ENCODE data around the gene ZNF615. TPM values are rescaled to one million over a fixed set of nuclear protein-coding genes. Genes with fewer than 3 reads are reported as not detected.
"Not testable (repeated sequence)": the region's sequence is repeated elsewhere in the genome, so short reads cannot be mapped to it uniquely, and the experiment has no call there.

ZNF615 gene
- 10 to 100 TPM; 14.9 to 19.3 (median 18.1) TPM for polyA plus RNA-seq (ENCODE audit: insufficient read length in 4 of 4)

DNA sequence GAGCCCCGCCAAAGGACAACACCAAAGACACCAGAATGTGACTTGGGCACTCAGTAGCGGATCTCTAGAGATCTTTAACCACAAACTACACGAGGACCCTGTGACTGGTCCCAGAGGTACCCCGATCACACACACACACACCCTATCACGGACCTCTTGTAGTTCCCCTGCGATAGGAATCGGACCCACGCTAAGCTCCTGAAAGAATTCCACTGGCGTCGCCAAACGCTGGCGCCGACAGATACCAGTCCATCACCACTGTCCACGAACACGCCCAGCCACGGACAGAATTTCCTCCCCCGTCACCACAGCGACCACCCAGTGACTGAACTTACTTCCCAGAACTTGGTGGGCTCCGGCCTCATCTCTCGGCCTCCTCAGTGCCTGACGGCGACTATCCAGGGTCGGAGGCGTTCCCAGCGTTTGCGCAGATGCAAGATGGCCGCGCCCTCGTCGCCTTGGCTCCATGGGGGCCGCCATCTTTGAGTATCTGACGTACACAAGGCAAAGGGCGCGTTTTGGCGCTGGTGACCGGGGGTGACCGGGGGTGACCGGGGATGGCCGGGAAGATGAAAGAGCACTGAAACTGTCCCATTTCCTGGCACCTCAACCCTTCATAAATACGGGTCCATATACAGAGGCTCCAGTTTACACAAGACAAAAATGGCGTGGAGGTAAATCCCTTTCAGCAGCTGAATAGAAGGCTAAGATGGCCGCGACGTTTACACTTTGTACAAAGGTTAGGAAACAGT lies at the start of gene ZNF615:
Gene ZNF615, minus strand, starts transcription at position 406 of the 752 bp plus-strand sequence. CDS start 4,500 bp downstream, outside the sequence.
- peak; percentile 87 to 95 (median 89) for DNase-seq (ENCODE audit: low read depth in 4 of 4, low spot score in 3 of 4)

DNA sequence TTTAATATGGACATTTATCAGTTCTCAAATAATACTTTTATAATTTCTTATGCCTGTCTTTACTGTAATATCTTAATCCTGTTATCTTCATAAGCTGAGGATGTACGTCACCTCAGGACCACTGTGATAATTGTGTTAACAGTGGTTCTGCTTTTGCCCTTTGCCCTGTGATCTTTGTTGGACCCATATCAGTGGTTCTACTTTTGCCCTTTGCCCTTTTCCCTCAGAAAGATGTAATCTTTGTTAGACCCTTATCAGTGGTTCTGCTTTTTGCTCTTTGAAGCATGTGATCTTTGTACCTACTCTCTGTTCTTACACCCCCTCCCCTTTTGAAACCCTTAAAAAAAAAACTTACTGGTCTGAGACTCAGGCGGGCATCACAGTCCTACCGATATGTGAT lies 48.5 kb upstream of the ZNF615 start:
- not testable (repeated sequence) for DNase-seq (ENCODE audit: low read depth in 4 of 4, low spot score in 3 of 4)

DNA sequence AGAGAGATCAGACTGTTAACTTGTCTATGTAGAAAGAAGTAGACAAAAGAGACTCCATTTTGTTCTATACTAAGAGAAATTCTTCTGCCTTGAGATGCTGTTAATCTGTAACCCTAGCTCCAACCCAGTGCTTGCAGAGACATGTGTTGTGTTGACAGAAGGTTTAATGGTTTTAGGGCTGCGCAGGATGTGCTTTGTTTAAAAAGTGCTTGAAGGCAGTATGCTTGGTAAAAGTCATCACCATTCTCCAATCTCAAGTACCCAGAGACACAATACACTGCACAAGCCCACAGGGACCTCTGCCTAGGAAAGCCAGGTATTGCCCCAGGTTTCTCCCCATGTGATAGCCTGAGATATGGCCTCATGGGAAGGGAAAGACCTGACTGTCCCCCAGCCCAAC lies 43.7 kb upstream of the ZNF615 start:
- not testable (repeated sequence) for DNase-seq (ENCODE audit: low read depth in 4 of 4, low spot score in 3 of 4)

DNA sequence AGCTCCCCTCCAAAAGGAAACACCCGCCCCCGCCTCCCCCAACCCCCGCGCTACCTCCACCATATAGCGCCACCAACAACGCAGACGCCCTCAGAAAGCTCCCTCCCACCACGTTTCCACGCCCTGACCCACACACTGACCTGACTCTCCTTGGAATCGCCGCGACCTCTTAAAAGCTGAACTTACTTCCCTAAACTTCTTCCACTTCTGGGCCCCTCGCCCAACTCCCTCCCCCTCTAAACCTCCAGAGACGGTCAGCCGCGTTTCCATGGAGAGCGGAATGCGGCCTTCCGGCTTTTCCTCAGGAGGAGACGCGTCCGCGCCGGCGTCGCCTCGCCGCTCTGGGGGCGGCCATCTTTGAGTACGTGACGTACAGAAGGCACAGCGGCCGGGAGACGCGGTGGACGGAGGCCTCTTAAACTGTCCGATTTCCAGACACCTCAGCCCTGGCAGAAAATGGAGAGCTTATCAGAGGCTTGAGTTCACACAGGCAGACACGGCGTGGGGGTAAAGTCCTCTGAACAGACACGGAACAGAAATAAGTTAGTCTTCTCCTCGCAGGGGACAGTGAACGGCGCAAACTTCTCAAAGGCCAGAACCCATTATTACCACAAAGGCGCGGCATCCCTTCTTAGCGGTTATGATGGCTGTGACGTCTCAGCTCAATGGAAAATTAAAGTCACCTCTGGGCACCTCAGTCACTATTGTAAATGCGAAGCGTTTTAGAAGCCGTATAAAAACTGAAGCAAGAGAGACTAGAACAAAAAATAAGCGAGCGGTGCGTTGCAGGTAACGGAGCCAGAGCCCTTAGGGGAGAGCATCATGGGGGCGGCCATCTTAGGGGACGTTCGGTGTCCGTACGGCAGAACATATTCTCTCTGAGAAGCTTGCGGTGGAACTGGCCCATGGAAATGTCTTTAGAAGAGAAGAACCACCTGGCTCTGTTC lies 40.8 kb upstream of the ZNF615 start, which contains the start of gene ZNF432:
Gene ZNF432, minus strand, starts transcription at position 284 of the 947 bp plus-strand sequence. CDS start 1,970 bp downstream, outside the sequence.
- DNase-seq (ENCODE audit: low read depth in 4 of 4, low spot score in 3 of 4), result peak; percentile 94 to 96 (median 96)

DNA sequence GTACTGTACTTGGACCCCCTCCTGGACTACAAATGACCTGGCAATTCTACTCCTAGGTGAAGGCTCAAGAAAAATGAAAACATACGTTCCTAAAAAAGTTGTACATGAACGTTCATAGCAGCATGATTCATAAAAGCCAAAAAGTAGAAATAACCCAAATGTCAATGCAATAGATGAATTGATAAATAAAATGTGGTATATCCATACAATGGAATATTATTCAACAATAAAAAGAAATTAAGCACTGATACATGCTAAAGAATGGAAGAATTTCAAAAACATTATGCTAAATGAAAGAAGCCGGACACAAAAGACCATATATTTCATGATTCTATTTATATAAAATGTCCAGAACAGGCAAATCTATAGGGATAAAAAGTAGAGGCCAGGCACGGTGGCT lies 31.2 kb upstream of the ZNF615 start:
- no peak for DNase-seq (ENCODE audit: low read depth in 4 of 4, low spot score in 3 of 4)

DNA sequence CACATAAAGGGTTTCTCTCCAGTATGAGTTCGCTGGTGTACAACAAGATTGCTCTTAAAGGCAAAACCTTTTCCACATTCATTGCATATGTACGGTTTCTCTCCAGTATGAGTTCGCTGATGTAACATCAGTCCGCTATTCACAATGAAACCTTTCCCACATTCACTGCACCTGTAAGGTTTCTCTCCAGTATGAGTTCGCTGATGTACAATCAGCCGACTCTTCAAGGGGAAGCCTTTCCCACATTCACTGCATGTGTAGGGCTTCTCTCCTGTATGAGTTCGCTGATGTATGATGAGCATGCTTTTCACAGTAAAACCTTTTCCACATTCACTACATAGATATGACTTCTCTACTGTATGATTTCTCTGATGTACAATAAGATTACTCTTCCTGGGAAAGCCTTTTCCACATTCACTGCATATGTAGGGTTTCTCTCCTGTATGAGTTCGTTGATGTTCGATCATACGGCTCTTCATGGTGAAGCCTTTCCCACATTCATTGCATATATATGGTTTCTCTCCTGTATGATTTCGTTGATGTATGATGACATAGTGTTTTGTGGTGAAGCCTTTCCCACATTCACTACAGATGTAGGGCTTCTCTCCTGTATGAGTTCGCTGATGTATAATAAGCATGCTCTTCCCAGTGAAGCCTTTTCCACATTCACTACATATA lies 26.2 kb upstream of the ZNF615 start:
- no peak for DNase-seq (ENCODE audit: low read depth in 4 of 4, low spot score in 3 of 4)

DNA sequence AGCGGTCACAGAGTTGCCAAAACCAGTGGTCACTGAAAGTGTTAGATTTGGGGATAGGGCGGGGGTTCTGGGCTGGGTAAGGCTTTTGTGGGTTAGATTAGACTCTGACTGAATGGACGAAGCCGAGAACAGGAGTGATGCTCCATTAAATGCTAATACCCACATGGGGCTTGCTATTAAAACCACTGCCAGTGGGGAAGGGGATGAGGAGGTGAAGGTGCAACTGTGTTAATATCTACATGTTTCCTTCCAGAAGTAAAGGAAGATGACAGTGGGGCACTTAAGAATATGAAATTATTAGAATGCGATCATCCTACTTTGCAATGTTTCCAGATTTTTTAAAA lies 20.7 kb upstream of the ZNF615 start:
- no peak for DNase-seq (ENCODE audit: low read depth in 4 of 4, low spot score in 3 of 4)

DNA sequence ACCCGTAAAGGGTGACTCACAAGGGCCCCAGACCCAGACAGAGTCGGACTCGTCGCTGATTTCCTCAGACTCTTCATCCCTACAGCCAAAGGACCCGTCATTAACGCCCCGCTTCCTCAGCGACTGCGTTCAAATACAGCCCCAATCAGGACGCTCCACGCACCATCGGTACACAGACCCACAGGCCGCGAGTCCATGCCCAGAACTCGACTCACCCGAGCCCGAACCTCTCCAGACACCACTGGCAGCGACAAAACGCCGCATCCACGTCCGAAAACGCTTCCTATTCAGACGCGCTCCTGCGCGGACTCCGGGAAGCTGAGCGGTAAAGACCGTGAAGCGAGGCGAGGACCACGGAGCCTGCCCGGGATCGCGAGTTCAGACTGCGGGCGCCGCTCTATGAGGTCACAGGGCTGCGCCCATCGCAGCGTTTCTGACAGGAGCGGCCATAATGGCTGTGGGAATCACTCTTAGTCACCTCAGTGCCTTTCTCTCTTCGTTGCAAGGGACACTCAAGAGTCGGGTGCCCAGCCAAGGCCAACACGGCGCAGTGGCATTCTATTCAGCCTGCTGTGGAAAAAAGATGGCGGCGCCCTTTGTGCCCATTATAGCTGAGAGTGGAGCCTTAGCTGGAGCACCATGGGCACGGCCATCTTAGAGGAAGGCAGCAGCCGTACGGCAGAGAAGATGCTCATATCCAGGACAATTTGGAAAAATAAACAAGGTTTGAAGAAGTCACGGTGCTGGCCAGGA lies 20.2 kb upstream of the ZNF615 start, which contains the start of gene ZNF614:
Gene ZNF614, minus strand, starts transcription at position 353 of the 753 bp plus-strand sequence. CDS start 2,634 bp downstream, outside the sequence.
- peak; percentile 83 to 91 (median 86) for DNase-seq (ENCODE audit: low read depth in 4 of 4, low spot score in 3 of 4)

DNA sequence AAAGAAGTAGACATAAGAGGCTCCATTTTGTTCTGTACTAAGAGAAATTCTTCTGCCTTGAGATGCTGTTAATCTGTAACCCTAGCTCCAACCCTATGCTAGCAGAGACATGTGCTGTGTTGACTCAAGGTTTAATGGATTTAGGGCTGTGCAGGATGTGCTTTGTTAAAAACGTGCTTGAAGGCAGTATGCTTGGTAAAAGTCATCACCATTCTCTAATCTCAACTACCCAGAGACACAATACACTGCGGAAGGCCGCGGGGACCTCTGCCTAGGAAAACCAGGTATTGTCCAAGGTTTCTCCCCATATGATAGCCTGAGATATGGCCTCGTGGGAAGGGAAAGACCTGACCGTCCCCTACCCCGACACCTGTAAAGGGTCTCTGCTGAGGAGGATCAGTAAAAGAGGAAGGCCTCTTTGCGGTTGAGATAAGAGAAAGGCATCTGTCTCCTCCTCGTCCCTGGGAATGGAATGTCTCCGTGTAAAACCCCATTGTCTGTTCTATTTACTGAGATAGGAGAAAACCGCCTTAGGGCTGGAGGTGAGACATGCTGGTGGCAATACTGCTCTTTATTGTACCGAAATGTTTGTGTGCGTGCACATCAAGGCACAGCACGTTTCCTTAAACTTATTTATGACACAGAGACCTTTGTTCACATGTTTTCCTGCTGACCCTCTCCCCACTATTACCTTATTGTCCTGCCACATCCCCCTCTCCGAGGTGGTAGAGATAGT lies 18.4 kb upstream of the ZNF615 start:
- not testable (repeated sequence) for DNase-seq (ENCODE audit: low read depth in 4 of 4, low spot score in 3 of 4)

DNA sequence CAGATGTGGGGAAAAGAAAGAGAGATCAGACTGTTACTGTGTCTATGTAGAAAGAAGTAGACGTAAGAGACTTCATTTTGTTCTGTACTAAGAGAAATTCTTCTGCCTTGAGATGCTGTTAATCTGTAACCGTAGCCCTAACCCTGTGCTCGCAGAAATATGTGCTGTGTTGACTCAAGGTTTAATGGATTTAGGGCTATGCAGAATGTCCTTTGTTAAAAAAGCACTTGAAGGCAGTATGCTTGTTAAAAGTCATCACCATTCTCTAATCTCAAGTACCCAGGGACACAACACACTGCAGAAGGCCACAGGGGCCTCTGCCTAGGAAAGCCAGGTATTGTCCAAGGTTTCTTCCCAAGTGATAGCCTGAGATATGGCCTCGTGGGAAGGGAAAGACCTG lies 16.5 kb upstream of the ZNF615 start:
- DNase-seq (ENCODE audit: low read depth in 4 of 4, low spot score in 3 of 4), result not testable (repeated sequence)

DNA sequence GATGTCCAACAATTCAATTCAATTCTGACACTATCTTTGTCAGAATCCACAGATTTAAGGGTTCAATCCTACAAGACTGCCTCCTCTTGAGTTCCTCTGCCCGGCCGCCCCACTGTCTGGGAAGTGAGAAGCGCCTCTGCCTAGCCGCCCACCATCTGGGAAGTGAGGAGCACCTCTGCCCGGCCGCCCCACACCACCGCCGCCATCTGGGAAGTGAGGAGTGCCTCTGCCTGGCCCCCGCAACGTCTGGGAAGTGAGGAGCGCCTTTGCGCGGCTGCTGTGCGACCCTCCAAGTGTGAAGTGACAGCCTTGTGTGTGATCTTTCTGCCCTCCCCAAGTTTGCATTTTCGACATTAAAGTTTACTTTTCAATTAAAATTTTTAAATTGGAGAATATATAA lies 14.2 kb upstream of the ZNF615 start:
- DNase-seq (ENCODE audit: low read depth in 4 of 4, low spot score in 3 of 4), result no peak

DNA sequence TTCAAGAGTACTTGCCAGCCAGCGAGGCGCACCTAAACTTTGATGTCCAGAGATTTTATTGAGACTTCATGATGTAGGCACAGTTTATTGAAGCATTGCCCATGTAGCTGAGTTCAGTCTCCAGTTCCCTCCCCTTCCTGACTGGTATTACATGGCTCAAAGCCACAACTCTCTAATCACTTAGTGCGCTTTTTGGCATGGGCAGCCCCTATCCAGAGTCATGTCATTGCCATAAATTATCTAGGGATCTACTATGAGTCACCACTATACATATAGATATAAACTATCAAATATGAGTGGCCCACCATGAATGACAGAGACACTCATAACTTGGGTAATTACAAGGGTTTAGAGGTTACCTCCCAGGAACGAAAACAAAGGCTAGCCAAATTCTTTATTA lies 12.5 kb upstream of the ZNF615 start:
- no peak for DNase-seq (ENCODE audit: low read depth in 4 of 4, low spot score in 3 of 4)

DNA sequence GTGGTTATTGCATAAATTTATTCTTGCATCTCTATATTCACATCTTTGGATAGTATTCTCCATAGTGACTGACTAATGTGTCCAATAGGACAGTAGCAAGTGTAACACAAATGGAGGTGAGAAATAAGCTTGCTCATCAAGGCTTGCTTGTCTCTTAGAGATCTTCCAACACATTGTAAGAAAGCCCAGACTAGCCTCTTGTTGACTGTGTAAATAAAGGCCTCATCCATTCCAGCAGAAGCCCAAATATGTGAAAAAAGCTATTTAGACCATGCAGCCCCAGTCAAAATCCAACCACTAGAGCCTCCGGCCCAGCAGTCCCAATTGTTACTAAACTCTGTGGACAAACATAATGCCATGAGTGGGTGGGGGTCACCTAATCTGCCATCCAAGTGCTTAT lies 2.7 kb upstream of the ZNF615 start:
- no peak for DNase-seq (ENCODE audit: low read depth in 4 of 4, low spot score in 3 of 4)

DNA sequence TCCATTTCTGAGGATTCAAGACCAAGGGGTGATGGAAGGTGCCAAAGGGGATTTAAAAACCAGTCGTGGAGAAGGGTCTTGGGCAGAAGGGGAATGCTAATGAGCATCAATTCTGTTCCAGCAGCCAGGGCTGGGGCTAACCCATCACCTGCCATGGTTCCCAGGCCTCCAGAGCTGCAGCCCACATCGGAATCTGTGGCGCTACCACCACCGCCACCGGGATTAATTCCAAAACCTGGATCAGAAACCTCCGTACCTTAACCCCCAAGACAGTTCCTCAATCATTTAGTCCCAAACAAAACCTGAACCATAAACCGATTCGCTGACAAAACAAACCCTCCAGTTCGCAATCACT lies 583 bp downstream of the ZNF615 start:
- DNase-seq (ENCODE audit: low read depth in 4 of 4, low spot score in 3 of 4), result peak in 2 of 4 donors; percentile 13 to 33

DNA sequence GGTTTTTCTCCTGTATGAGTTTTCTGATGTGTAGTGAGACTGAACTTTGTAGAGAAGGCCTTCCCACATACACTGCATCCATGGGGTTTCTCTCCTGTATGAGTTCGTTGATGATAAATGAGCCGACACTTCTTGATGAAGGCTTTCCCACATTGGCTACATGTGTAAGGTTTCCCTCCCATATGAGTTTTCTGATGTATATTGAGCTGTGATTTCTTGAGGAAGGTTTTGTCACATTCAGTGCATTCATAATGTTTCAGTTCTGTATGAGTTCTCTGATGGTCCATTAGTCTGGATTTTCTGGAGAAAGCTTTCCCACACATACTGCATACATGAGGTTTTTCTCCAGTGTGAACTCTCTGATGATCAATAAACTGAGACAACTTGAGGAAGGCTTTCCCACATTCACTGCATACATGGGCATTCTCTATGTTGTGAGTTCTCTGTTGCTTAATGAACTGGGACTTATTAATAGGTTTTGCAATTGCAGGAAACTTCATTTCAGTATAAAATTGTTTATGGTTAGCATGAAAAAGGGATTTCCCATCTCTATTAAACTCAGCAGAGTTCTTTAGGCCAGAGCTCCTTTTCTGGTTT lies 13.9 kb downstream of the ZNF615 start:
- no peak for DNase-seq (ENCODE audit: low read depth in 4 of 4, low spot score in 3 of 4)

DNA sequence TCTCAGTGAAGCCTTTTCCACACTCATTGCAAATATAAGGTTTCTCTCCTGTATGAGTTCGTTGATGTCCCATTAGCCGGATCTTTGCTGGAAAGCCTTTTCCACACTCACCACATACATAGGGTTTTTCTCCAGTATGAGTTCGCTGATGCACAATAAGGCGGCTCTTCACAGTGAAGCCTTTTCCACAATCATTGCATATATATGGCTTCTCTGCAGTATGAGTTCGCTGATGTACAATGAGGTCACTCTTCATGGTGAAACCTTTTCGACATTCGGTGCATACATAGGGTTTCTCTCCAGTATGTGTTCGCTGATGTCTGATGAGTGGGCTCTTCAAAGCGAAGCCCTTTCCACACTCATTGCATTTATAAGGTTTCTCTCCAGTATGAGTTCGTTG lies 14.6 kb downstream of the ZNF615 start:
- no peak for DNase-seq (ENCODE audit: low read depth in 4 of 4, low spot score in 3 of 4)

DNA sequence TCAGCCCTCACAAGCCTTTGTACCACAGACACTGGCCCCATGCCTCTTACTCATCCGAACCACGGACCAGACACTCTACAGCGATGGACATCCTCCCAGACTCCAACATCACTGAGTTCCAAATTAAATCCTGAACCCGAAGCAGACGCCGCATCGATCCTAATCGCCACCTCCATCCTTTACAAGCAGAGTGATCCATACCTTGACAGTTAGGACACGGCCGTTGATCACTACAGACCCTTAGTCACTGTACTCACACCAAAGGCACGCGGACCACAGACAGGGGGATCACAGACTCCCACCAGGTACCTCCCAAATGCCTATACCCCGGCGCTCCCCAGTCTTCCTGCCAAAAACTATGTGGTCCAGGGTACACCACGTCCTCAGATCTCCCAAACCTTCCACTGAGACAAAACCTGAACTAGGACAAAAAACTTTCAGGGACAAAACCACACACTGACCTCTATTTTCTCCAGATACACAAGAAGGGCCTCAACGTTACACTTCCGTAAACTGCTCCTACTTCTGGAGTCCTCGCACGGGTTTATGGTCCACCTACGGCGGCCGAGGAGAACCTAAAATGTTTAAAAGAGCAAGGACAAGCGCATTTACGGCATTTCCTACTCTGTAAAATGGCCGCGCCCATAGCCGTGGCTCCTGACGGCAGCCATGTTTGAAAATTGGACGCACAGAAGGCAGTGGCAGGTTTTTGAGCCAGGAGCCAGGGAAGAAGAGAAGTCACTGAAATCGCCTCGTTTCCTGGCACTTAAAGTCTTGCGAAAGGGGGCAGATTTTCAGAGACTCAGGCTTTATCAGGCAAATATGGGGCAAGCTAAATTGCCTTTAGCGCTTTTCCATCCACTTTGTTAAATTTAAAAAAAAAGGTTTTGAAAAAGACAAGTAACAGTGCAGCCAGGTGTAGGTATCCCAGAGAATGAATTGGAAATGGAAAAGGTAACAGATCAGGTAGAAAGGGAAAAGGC lies 21.4 kb downstream of the ZNF615 start, which contains the start of gene ZNF350:
Gene ZNF350, minus strand, starts transcription at position 532 of the 983 bp plus-strand sequence. CDS start 12,480 bp downstream, outside the sequence.
- peak; percentile 85 to 93 (median 90) for DNase-seq (ENCODE audit: low read depth in 4 of 4, low spot score in 3 of 4)

DNA sequence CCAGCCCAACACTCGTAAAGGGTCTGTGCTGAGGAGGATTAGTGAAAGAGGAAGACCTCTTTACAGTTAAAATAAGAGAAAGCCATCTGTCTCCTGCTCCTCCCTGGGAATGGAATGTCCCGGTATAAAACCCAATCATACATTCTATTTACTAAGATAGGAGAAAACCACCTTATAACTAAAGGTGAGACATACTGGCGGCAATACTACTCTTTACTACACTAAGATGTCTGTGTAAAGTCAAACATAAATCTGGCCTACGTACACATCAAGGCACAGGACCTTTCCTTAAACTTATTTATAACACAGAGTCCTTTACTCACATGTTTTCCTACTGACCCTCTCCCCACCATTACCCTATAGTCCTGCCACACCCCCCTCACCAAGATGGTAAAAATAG lies 24.6 kb downstream of the ZNF615 start:
- DNase-seq (ENCODE audit: low read depth in 4 of 4, low spot score in 3 of 4), result no peak
